MM.1S (cell line): ENCODE results near the gene HACD1.

Experiments used
- EZH2 ChIP-seq: fragments of 300-600 bp; sonication (generic); optimal IDR thresholded peaks from 2 replicates; pipeline ENCODE3; 2017; ENCODE audit warnings: low read depth, mild to moderate bottlenecking, antibody characterized with exemption, low read length, mixed read lengths
- EZH2phosphoT487 ChIP-seq: fragments of 300-600 bp; sonication (generic); IDR thresholded peaks from 2 replicates; pipeline ENCODE4 v1.6.1; 2018; ENCODE audit warnings: antibody characterized with exemption, low read length
- TF ChIP-seq, protein P1 (sequence below): fragments of 300-600 bp; sonication (generic); IDR thresholded peaks from 2 replicates; pipeline ENCODE4 v1.5.1; 2016; ENCODE audit warnings: antibody characterized with exemption, low read length, mixed read lengths

- TF ChIP-seq, protein P1, sequence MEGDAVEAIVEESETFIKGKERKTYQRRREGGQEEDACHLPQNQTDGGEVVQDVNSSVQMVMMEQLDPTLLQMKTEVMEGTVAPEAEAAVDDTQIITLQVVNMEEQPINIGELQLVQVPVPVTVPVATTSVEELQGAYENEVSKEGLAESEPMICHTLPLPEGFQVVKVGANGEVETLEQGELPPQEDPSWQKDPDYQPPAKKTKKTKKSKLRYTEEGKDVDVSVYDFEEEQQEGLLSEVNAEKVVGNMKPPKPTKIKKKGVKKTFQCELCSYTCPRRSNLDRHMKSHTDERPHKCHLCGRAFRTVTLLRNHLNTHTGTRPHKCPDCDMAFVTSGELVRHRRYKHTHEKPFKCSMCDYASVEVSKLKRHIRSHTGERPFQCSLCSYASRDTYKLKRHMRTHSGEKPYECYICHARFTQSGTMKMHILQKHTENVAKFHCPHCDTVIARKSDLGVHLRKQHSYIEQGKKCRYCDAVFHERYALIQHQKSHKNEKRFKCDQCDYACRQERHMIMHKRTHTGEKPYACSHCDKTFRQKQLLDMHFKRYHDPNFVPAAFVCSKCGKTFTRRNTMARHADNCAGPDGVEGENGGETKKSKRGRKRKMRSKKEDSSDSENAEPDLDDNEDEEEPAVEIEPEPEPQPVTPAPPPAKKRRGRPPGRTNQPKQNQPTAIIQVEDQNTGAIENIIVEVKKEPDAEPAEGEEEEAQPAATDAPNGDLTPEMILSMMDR = no peak
- TF ChIP-seq EZH2phosphoT487 = no peak
- no peak for TF ChIP-seq EZH2
Observed at GRCh38 chr10:17659365-17659764, 42.2 kb upstream of the HACD1 start.
